HepG2 (cell line): Measurements from ENCODE around the gene NTMT1.

Experiments used
- HIVEP1 ChIP-seq: sonication (generic); formaldehyde crosslinking; IDR thresholded peaks from 2 replicates; pipeline ENCODE4 v1.4.0; 2020; ENCODE audit warnings: mild to moderate bottlenecking, missing genetic modification reagents
- POLR2AphosphoS5 ChIP-seq: IDR thresholded peaks from 2 replicates; pipeline ENCODE4 v1.6.1; 2012; ENCODE audit warnings: low read depth, low read length
- RAD21 ChIP-seq: fragments of 450-650 bp; formaldehyde crosslinking; IDR thresholded peaks from 2 replicates; pipeline ENCODE4 v1.5.0; 2020; ENCODE audit warnings: mild to moderate bottlenecking
- RFX5 ChIP-seq: IDR thresholded peaks from 2 replicates; pipeline ENCODE4 v1.6.1; 2011; ENCODE audit warnings: low read depth, low read length, improper control_type of control experiment
- RFXAP ChIP-seq: sonication (generic); formaldehyde crosslinking; IDR thresholded peaks from 2 replicates; pipeline ENCODE4 v1.4.0; 2020; ENCODE audit warnings: missing genetic modification reagents, borderline replicate concordance
- SAP130 ChIP-seq: IDR thresholded peaks from 2 replicates; pipeline ENCODE4 v1.6.1; 2016; ENCODE audit warnings: low read depth
- ZFP1 ChIP-seq: IDR thresholded peaks from 2 replicates; pipeline ENCODE4 v1.6.1; 2016
- ZNF136 ChIP-seq: sonication (generic); formaldehyde crosslinking; IDR thresholded peaks from 2 replicates; pipeline ENCODE4 v1.8.1; 2022; ENCODE audit warnings: low read depth, mild to moderate bottlenecking, moderate library complexity, missing genetic modification reagents
- ZNF274 ChIP-seq: sonication (generic); formaldehyde crosslinking; IDR thresholded peaks from 2 replicates; pipeline ENCODE4 v1.5.1; 2020; ENCODE audit warnings: mild to moderate bottlenecking, missing genetic modification reagents
- ZNF432 ChIP-seq: sonication (generic); formaldehyde crosslinking; IDR thresholded peaks from 2 replicates; pipeline ENCODE4 v1.5.0; 2020; ENCODE audit warnings: missing genetic modification reagents, mild to moderate bottlenecking, borderline replicate concordance
- TF ChIP-seq, protein P1 (sequence below): sonication (generic); formaldehyde crosslinking; IDR thresholded peaks from 2 replicates; pipeline ENCODE4 v1.5.0; 2020; ENCODE audit warnings: mild to moderate bottlenecking, missing genetic modification reagents, moderate library complexity
- TF ChIP-seq, protein P2 (sequence below), 2 experiments: sonication (generic) in 1 of 2; formaldehyde crosslinking in 1 of 2; IDR thresholded peaks; 2 replicates each; pipeline versions ENCODE4 v1.5.1 to v1.6.1; 2011 to 2020; ENCODE audit warnings: borderline replicate concordance in 1 of 2, low read depth in 1 of 2, low read length in 1 of 2, mild to moderate bottlenecking in 1 of 2, missing genetic modification reagents in 1 of 2, moderate library complexity in 1 of 2

DNA sequence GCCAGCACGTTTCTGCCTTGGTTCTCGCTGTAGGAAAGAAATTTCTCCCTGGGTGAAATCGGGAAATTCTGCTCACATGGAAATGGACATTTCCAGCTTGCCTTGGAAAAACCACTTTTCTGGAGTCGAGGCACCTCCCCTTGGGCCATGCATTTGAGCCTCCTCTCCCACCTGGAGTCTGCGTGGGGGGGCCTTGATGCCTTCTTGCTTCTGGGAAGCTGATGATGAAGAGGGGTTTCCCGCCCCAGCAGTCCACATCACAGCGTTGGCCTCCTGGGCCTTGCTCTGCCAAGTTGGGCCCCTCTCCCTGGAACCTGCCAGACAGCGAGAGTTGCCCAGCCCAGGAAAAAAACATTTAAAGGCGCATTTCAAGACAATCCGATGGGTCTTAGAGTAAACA lies 17.7 kb downstream of the NTMT1 start:
- TF ChIP-seq SAP130 (CRISPR knock-in tag) (no peak), RFX5 (no peak), ZNF432 (CRISPR knock-in tag) (no peak), ZNF136 (no peak), POLR2AphosphoS5 (no peak), RAD21 (CRISPR knock-in tag) (no peak), RFXAP (CRISPR knock-in tag) (no peak), HIVEP1 (no peak), ZFP1 (no peak), ZNF274 (CRISPR knock-in tag) (no peak)
- TF ChIP-seq, protein P1, sequence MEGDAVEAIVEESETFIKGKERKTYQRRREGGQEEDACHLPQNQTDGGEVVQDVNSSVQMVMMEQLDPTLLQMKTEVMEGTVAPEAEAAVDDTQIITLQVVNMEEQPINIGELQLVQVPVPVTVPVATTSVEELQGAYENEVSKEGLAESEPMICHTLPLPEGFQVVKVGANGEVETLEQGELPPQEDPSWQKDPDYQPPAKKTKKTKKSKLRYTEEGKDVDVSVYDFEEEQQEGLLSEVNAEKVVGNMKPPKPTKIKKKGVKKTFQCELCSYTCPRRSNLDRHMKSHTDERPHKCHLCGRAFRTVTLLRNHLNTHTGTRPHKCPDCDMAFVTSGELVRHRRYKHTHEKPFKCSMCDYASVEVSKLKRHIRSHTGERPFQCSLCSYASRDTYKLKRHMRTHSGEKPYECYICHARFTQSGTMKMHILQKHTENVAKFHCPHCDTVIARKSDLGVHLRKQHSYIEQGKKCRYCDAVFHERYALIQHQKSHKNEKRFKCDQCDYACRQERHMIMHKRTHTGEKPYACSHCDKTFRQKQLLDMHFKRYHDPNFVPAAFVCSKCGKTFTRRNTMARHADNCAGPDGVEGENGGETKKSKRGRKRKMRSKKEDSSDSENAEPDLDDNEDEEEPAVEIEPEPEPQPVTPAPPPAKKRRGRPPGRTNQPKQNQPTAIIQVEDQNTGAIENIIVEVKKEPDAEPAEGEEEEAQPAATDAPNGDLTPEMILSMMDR (CRISPR knock-in tag): no peak
- TF ChIP-seq, protein P2, sequence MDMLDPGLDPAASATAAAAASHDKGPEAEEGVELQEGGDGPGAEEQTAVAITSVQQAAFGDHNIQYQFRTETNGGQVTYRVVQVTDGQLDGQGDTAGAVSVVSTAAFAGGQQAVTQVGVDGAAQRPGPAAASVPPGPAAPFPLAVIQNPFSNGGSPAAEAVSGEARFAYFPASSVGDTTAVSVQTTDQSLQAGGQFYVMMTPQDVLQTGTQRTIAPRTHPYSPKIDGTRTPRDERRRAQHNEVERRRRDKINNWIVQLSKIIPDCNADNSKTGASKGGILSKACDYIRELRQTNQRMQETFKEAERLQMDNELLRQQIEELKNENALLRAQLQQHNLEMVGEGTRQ (IDR thresholded peaks at IDR 0.05; ENCODE audit: low read depth, low read length): no peak
- TF ChIP-seq, protein P2 (CRISPR knock-in tag; IDR thresholded peaks at IDR 0.05; ENCODE audit: borderline replicate concordance): no peak
